GM21447 (cell line): ENCODE results near the gene TTYH3.

Experiments
- ATAC-seq: cut with Tn5 transposase; IDR thresholded peaks from one replicate; pipeline ENCODE4 v1.9.1; 2021; ENCODE audit not compliant: unreplicated experiment

TTYH3 gene

GRCh38 chr7:2634267-2635145 is 2.7 kb downstream of the TTYH3 start:
- ATAC-seq, result no peak

GRCh38 chr7:2635148-2635668 is 3.4 kb downstream of the TTYH3 start:
- no peak for ATAC-seq

GRCh38 chr7:2635810-2636701 is 4.3 kb downstream of the TTYH3 start:
- no peak for ATAC-seq

- no peak for ATAC-seq
Measured at GRCh38 chr7:2637066-2637471, 5.3 kb downstream of the TTYH3 start.

- ATAC-seq, result peak; percentile 30
Measured at GRCh38 chr7:2637505-2638223, 5.9 kb downstream of the TTYH3 start.

- no peak for ATAC-seq
Measured at GRCh38 chr7:2638224-2638991, 6.6 kb downstream of the TTYH3 start.

- ATAC-seq, result no peak
Measured at GRCh38 chr7:2639181-2639681, 7.4 kb downstream of the TTYH3 start.

- ATAC-seq, result no peak
Measured at GRCh38 chr7:2639695-2640481, 8.1 kb downstream of the TTYH3 start.

- no peak for ATAC-seq
Measured at GRCh38 chr7:2640482-2640830, 8.7 kb downstream of the TTYH3 start.

- no peak for ATAC-seq
Measured at GRCh38 chr7:2640846-2641316, 9.1 kb downstream of the TTYH3 start.

GRCh38 chr7:2641406-2642393 is 9.9 kb downstream of the TTYH3 start:
- peak; percentile 42 for ATAC-seq

GRCh38 chr7:2643386-2644219 is 11.8 kb downstream of the TTYH3 start:
- no peak for ATAC-seq

GRCh38 chr7:2644220-2644561 is 12.4 kb downstream of the TTYH3 start:
- no peak for ATAC-seq

GRCh38 chr7:2644562-2645273 is 12.9 kb downstream of the TTYH3 start:
- ATAC-seq, result peak; percentile 31

GRCh38 chr7:2645274-2645868 is 13.6 kb downstream of the TTYH3 start:
- peak; percentile 53 for ATAC-seq

- ATAC-seq, result no peak
Measured at GRCh38 chr7:2646336-2646679, 14.5 kb downstream of the TTYH3 start.
